H1 (cell line): ENCODE results near the gene PMF1. TPM values are rescaled to one million over a fixed set of nuclear protein-coding genes. Genes with fewer than 3 reads are reported as not detected.
A peak's percentile ranks its signal among the peaks of the same experiment; 100 is the strongest.

Experiments
- CTCF ChIA-PET: fragments of 300-600 bp; sonication (Branson Sonifier 250); formaldehyde crosslinking; loops from one replicate; lab custom pipeline; 2021; ENCODE audit not compliant: partially characterized antibody; lab: Charles Lee
- POLR2A ChIA-PET: fragments of 300-600 bp; sonication (Branson Sonifier 250); formaldehyde crosslinking; loops from one replicate; lab custom pipeline; 2021; ENCODE audit warnings: inconsistent platforms; ENCODE audit not compliant: partially characterized antibody; lab: Charles Lee
- DNase-seq, 2 experiments: peaks; one replicate each; pipeline versions ENCODE4 v3.0.0 to v3.0.0-alpha.2; 2010 to 2022; ENCODE audit warnings: low spot score in 2 of 2, low read depth in 1 of 2, mixed read lengths in 1 of 2
- FAIRE-seq: peaks from 2 replicates; lab custom pipeline; 2011; peaks lifted over from hg19 to GRCh38; lab: Jason Lieb, UNC
- H2AFZ ChIP-seq: 2 replicates; pipeline ENCODE4 v1.8.1; 2012; ENCODE audit warnings: low read length, inconsistent platforms
- H2AK5ac ChIP-seq: 2 replicates; pipeline ENCODE4 v1.6.1; 2013; ENCODE audit warnings: low read depth, low read length
- H2BK120ac ChIP-seq: replicated peaks from 2 replicates; pipeline ENCODE3; 2013; ENCODE audit warnings: low read depth, low read length, inconsistent platforms
- H2BK12ac ChIP-seq: 2 replicates; pipeline ENCODE4 v1.6.1; 2013; ENCODE audit warnings: low read depth, low read length
- H2BK15ac ChIP-seq: 2 replicates; pipeline ENCODE4 v1.6.1; 2013; ENCODE audit warnings: low read length
- H2BK20ac ChIP-seq: 2 replicates; pipeline ENCODE4 v1.6.1; 2013; ENCODE audit warnings: low read length
- H2BK5ac ChIP-seq: 2 replicates; pipeline ENCODE4 v1.6.1; 2013; ENCODE audit warnings: low read depth, low read length
- H3K14ac ChIP-seq: 2 replicates; pipeline ENCODE4 v1.6.1; 2013; ENCODE audit warnings: inconsistent platforms; ENCODE audit not compliant: insufficient read length
- H3K18ac ChIP-seq: 2 replicates; pipeline ENCODE4 v1.6.1; 2013; ENCODE audit warnings: low read length; ENCODE audit errors: extremely low read depth
- H3K23ac ChIP-seq: 2 replicates; pipeline ENCODE4 v1.6.1; 2013; ENCODE audit warnings: inconsistent platforms; ENCODE audit not compliant: insufficient read length
- H3K23me2 ChIP-seq: 2 replicates; pipeline ENCODE4 v1.6.1; 2013; ENCODE audit warnings: low read depth, low read length
- H3K27ac ChIP-seq: 2 replicates; pipeline ENCODE4 v1.6.1; 2011; ENCODE audit warnings: low read depth, low read length, inconsistent platforms
- H3K27me3 ChIP-seq, 4 experiments: replicated peaks in 1 of 4; 1 replicate in 1 of 4; 2 replicates in 3 of 4; pipeline versions ENCODE4 v1.6.1 to v1.8.1; 2011 to 2013; ENCODE audit warnings: low read length in 3 of 4, mild to moderate bottlenecking in 3 of 4, inconsistent platforms in 2 of 4, mixed read lengths in 2 of 4, moderate library complexity in 1 of 4; ENCODE audit not compliant: control insufficient read depth in 3 of 4, insufficient read depth in 3 of 4; ENCODE audit errors: extremely low read depth in 1 of 4
- H3K36me3 ChIP-seq, 4 experiments: 2 replicates each; pipeline versions ENCODE4 v1.6.1 to v1.8.1; 2011 to 2013; ENCODE audit warnings: mild to moderate bottlenecking in 4 of 4, low read length in 3 of 4, moderate library complexity in 2 of 4, control low read depth in 1 of 4, inconsistent platforms in 1 of 4; ENCODE audit not compliant: insufficient read depth in 4 of 4, control insufficient read depth in 2 of 4
- H3K4ac ChIP-seq: replicated peaks from 2 replicates; pipeline ENCODE3; 2013; ENCODE audit warnings: low read length, low read depth, mixed read lengths, inconsistent platforms; ENCODE audit not compliant: insufficient read length
- H3K4me1 ChIP-seq, 4 experiments: replicated peaks in 1 of 4; 1 replicate in 1 of 4; 2 replicates in 3 of 4; pipeline versions ENCODE4 v1.6.1 to v1.8.1; 2011 to 2013; ENCODE audit warnings: low read length in 3 of 4, inconsistent platforms in 2 of 4, mixed read lengths in 1 of 4; ENCODE audit not compliant: insufficient read depth in 4 of 4, control insufficient read depth in 3 of 4
- H3K4me2 ChIP-seq, 2 experiments: 2 replicates each; pipeline versions ENCODE4 v1.6.1 to v1.8.1; 2011 to 2013; ENCODE audit warnings: low read depth in 2 of 2, low read length in 2 of 2, control low read depth in 1 of 2, inconsistent platforms in 1 of 2, mild to moderate bottlenecking in 1 of 2; ENCODE audit not compliant: insufficient read depth in 1 of 2
- H3K4me3 ChIP-seq, 4 experiments: fragments of 200-600, 300-600 bp in 1 of 4; sonication (generic), shearing (Covaris generic), sonication (Bioruptor Twin) in 1 of 4; 2 replicates each; pipeline versions ENCODE4 v1.5.1 to v1.8.1; 2011 to 2016; ENCODE audit warnings: low read length in 4 of 4, low read depth in 3 of 4, control low read depth in 2 of 4, inconsistent platforms in 2 of 4, mild to moderate bottlenecking in 2 of 4, mixed read lengths in 1 of 4, moderate library complexity in 1 of 4; ENCODE audit not compliant: insufficient read depth in 2 of 4; ENCODE audit errors: extremely low read depth in 1 of 4
- H3K56ac ChIP-seq: replicated peaks from 2 replicates; pipeline ENCODE3; 2013; ENCODE audit warnings: low read depth, mild to moderate bottlenecking, mixed read lengths, low read length, inconsistent platforms; ENCODE audit not compliant: insufficient read length
- H3K79me1 ChIP-seq: 2 replicates; pipeline ENCODE4 v1.6.1; 2013; ENCODE audit warnings: low read depth, low read length, control low read depth
- H3K79me2 ChIP-seq, 2 experiments: 2 replicates each; pipeline versions ENCODE4 v1.6.1 to v1.8.1; 2012 to 2013; ENCODE audit warnings: low read length in 2 of 2, mild to moderate bottlenecking in 2 of 2, inconsistent platforms in 1 of 2; ENCODE audit not compliant: insufficient read depth in 2 of 2, control insufficient read depth in 1 of 2
- H3K9ac ChIP-seq, 4 experiments: replicated peaks in 1 of 4; 1 replicate in 1 of 4; 2 replicates in 3 of 4; pipeline versions ENCODE4 v1.6.1 to v1.8.1; 2011 to 2013; ENCODE audit warnings: low read depth in 3 of 4, low read length in 3 of 4, control low read depth in 2 of 4, mild to moderate bottlenecking in 2 of 4, moderate library complexity in 2 of 4, inconsistent platforms in 1 of 4; ENCODE audit errors: extremely low read depth in 1 of 4
- H3K9me3 ChIP-seq, 2 experiments: 2 replicates each; pipeline versions ENCODE4 v1.6.1 to v1.8.1; 2012 to 2013; ENCODE audit warnings: mild to moderate bottlenecking in 2 of 2, moderate library complexity in 2 of 2, control low read depth in 1 of 2, inconsistent platforms in 1 of 2, low read depth in 1 of 2, low read length in 1 of 2, mixed read lengths in 1 of 2; ENCODE audit not compliant: insufficient read depth in 2 of 2
- H4K20me1 ChIP-seq, 2 experiments: replicated peaks in 1 of 2; 2 replicates each; pipeline versions ENCODE3 to v1.8.1; 2011 to 2013; ENCODE audit warnings: inconsistent platforms in 2 of 2, low read length in 2 of 2, mild to moderate bottlenecking in 1 of 2; ENCODE audit not compliant: insufficient read depth in 2 of 2, control insufficient read depth in 1 of 2
- H4K5ac ChIP-seq: 2 replicates; pipeline ENCODE4 v1.6.1; 2013; ENCODE audit warnings: low read length, low read depth, mixed read lengths, inconsistent platforms; ENCODE audit not compliant: insufficient read length
- H4K8ac ChIP-seq: 2 replicates; pipeline ENCODE4 v1.8.0; 2013; ENCODE audit warnings: mild to moderate bottlenecking, moderate library complexity, low read length, inconsistent platforms; ENCODE audit not compliant: insufficient read depth; ENCODE audit errors: extremely low read depth
- H4K91ac ChIP-seq: replicated peaks from 2 replicates; pipeline ENCODE3; 2013; ENCODE audit warnings: low read length, mixed read lengths, inconsistent platforms; ENCODE audit not compliant: insufficient read length
- POLR2A ChIP-seq, 2 experiments: IDR thresholded peaks; 1 replicate in 1 of 2; 2 replicates in 1 of 2; pipeline ENCODE4 v1.6.1; 2011; ENCODE audit warnings: low read depth in 2 of 2, low read length in 2 of 2, mild to moderate bottlenecking in 2 of 2; ENCODE audit errors: control extremely low read depth in 1 of 2
- TEAD4 ChIP-seq: IDR thresholded peaks from 2 replicates; pipeline ENCODE4 v1.6.1; 2012; ENCODE audit warnings: low read depth, low read length, inconsistent platforms, mixed read lengths
- WGBS, 2 experiments: shearing (Covaris generic) in 1 of 2; methylation state at CpG; one replicate each; pipeline versions ENCODE4 v1.1.6 to v1.1.7; 2013 to 2015; ENCODE audit warnings: low lambda C conversion rate in 2 of 2, mixed read lengths in 2 of 2, inconsistent platforms in 1 of 2, low coverage in 1 of 2, missing lambda C conversion rate in 1 of 2; ENCODE audit not compliant: insufficient replicate concordance in 2 of 2, insufficient coverage in 1 of 2, insufficient read length in 1 of 2; ENCODE audit errors: extremely low coverage in 1 of 2, missing lambda C conversion rate in 1 of 2; 5-methylcytosine and 5-hydroxymethylcytosine counted together
- polyA plus RNA-seq, 7 experiments: library from polyadenylated mRNA; depleted of rRNA in 3 of 7; stranded (reverse) in 5 of 7; unstranded in 2 of 7; fragments of >200 nt in 5 of 7; fragments of 200-250 nt in 2 of 7; gene quantifications; 1 replicate in 5 of 7; 2 replicates in 1 of 7; 4 replicates in 1 of 7; pipeline versions ENCODE4 v1.2.1 to v1.2.3, GENCODE V29; 2011 to 2013; ENCODE audit warnings: missing spikeins in 2 of 7, mixed read lengths in 2 of 7
- total RNA-seq: library from RNA; stranded (reverse); fragmentation: NEBNext Ultra II Directional; extraction: Animal tissue kit (Norgen Biotek cat#: 25700); gene quantifications from 2 replicates; pipeline ENCODE4 v1.2.1, GENCODE V29; 2021

PMF1 gene
- total and polyA plus RNA-seq, 2 of the 8 experiments (the other 6 are each of a cell fraction or from before 2014, with no cell fraction given) = 113 to 296 TPM

DNA sequence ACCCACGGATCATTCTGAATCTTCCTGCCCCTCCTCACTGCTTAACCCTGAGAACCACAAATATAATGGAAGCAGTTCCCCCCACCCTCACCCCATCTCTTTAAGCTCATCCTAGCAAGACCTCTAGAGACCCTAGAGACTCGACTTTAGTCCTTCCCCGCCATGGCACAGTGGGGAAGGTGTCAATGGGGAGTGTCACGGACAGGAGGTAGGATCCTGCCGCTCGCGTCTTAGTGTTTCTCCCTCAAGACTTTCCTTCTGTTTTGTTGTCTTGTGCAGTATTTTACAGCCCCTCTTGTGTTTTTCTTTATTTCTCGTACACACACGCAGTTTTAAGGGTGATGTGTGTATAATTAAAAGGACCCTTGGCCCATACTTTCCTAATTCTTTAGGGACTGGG is 677 bp upstream of the PMF1 start:
- Histone ChIP-seq H3K23me2 (0 out of 2 replicates have a peak, but pooled peaks cover 6% of the 10 kb centered on the region), H3K4me1 (peaks cover 0 to 5% (median 4%) of the 10 kb centered on the region in 4 experiments; a peak in 5 of 7 replicates), H3K14ac (no peak overlapping the region), H3K9me3 (no peaks in the 10 kb centered on the region; a peak in 1 of 4 replicates), H4K5ac (peak overlapping the region; percentile 95), H3K18ac (0 out of 2 replicates have a peak overlapping the region, but pooled peaks have one; percentile 57), H4K8ac (no peak overlapping the region), H2AK5ac (no peak overlapping the region), H3K9ac (peak overlapping the region in 3 of 4 experiments; percentile 60 to 100 (median 100); a peak in 4 of 7 replicates), H3K79me1 (peaks cover 2% of the 10 kb centered on the region; the same call in 1 of the 2 replicates), H2AFZ (no peak overlapping the region), H3K4me2 (peak overlapping the region; percentile 63 to 78), H2BK12ac (peak overlapping the region; percentile 35; the same call in 1 of the 2 replicates), H3K23ac (no peak overlapping the region), H3K36me3 (peaks cover 3 to 32% (median 5%) of the 10 kb centered on the region in 4 experiments; a peak in 6 of 8 replicates), H2BK5ac (peak overlapping the region; percentile 93; the same call in 1 of the 2 replicates), H3K27me3 (no peaks in the 10 kb centered on the region), H2BK20ac (0 out of 2 replicates have a peak overlapping the region, but pooled peaks have one; percentile 48), H2BK15ac (peak overlapping the region; percentile 88; the same call in 1 of the 2 replicates), H3K4ac (no peak overlapping the region), H4K20me1 (no peaks in the 10 kb centered on the region), H3K56ac (no peak overlapping the region), H2BK120ac (no peak overlapping the region), H3K27ac (peak overlapping the region; percentile 61), H3K4me3 (peak overlapping the region; percentile 53 to 97 (median 92); a peak in 7 of 8 replicates), H4K91ac (no peak overlapping the region), H3K79me2 (peaks cover 7 to 17% of the 10 kb centered on the region in 2 experiments)
- 90% methylated on average over 9 of the region's 9 CpGs; no CpG with 5 or more reads in 1 of the 2 experiments for WGBS, 2 experiments
- DNase-seq (no peak), FAIRE-seq (no peak)
- ChIA-PET POLR2A (interaction anchor here (0.6 to 6.5 kb wide), 38 partner anchors 12 to 1101 kb away, joined by 3 to 77 read pairs (median 5); partner anchors contain the start of genes BGLAP, CCT3, LMNA and PAQR6), CTCF (interaction anchor here (0.6 to 4.5 kb wide), 11 partner anchors 13 to 82 kb away, joined by 3 to 34 read pairs (median 5); partner anchors contain the start of gene SLC25A44)
- TF ChIP-seq TEAD4 (no peak), POLR2A (IDR thresholded peaks at IDR 0.05; ENCODE audit: control extremely low read depth in 1 of 2, low read depth in 2 of 2, low read length in 2 of 2) (no peak)
